CMK (cell line): ENCODE data around the gene FAM228B.
"Not testable (repeated sequence)": the region's sequence is repeated elsewhere in the genome, so short reads cannot be mapped to it uniquely, and the experiment has no call there.

Source experiments
- DNase-seq: peaks from one replicate; pipeline ENCODE4 v3.0.0-alpha.2; 2010; ENCODE audit warnings: low read depth

Gene FAM228B

DNA sequence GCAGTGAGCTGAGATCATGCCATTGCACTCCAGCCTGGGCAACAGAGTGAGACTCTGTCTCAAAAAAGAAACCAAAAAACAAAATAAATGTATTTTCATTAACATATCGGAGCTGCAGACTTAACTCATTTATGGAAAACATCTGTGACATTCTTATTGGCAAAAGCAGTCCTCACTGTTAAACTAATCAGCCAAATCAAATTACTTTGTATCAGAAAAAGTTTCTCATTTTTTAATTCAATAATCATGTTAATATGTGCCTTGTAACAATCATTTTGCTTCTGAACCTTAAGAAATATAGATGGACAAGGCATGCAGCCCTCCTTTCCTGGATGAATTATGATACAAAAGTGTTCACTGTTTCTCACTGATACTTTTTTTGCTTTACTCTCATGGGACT, 20.6 kb upstream of the FAM228B start:
- no peak for DNase-seq

DNA sequence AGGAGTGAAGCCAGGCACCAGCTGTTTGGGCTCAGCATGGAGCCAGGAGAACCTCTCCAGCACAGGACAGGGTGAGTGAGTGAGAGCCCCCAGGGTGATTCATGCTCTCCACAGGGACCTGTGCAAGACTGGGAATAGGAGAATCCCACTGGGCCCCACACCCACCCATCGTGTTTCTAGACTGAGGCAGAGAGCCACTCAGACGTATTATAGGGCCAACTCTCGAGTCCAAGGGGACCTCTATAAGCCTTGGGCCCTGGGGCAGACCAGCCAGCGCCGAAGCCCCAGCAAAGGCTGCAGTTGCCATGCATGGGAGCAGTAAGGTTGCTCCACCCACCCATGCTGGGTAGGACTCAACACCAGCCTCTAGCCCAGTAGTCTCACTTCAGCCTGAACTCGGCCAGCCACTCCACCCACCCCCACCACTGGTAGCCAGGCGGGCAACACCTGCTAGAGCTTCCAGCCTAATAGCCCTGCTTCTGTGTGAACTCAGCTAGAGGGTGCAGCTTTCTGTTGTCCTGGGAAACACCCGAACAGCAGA, 19.1 kb upstream of the FAM228B start:
- no peak for DNase-seq

DNA sequence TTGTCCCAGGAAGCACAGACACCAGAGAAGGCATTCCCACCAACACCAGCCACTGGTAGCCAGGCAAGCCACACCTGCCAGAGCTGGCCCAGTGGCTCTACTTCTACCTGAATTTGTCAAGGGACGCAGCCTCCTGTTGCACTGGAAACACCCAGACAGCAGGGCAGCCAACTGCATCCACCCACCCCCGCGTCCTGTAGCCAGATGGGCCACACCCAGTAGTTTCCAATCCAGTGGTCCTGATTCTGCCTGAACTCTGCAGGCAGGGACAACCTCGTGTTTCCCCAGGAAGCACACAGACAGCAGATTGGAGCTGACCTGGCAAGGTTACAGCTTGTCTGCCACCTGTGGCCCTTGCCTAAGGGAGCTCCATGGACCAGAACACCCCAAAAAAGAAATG, 18.4 kb upstream of the FAM228B start:
- no peak for DNase-seq

DNA sequence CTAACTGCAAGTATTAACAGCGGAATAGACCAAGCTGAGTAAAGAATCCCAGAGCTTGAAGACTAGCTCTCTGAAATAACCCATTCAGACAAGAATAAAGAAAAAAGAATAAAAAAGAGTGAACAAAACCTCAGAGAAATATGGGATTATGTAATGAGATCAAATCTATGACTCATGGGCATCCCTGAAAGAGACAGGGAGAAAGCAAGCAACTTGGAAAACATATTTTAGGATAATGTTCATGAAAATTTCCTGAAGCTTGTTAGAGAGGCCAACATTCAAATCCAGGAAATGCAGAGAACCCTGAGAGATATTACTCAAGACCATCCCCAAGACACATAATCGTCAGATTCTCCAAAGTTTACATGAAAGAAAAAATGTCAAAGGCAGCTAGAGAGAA, 17.5 kb upstream of the FAM228B start:
- DNase-seq: no peak

DNA sequence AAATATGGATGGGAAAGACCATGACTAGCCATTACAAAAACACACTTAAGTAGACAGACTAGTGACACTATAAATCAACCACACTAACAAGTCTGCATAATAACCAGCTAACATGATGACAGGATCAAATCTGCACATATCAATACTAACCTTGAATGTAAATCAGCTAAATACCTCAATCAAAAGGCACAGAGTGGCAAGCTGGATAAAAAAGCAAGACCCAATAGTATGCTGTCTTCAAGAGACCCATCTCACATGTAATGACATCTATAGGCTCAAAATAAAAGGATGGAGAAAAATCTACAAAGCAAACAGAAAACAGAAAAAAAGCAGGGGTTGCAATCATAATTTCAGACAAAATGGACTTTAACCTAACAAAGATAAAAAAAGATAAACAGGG, 16.5 kb upstream of the FAM228B start:
- no peak for DNase-seq

DNA sequence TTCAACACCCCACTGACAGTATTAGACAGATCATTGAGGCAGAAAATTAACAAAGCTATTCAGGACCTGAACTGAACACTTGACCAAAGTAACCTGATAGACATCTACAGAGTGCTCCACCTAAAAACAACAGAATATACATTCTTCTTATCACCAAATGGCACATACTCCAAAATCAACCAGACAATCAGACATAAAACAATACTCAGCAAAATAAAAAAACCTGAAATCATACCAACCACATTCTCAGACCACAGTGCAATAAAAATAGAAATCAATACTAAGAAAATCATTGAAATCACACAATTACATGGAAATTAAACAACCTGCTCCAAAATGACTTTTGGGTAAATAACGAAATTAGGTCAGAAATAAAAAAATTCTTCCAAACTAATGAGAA, 15.9 kb upstream of the FAM228B start:
- DNase-seq: no peak

DNA sequence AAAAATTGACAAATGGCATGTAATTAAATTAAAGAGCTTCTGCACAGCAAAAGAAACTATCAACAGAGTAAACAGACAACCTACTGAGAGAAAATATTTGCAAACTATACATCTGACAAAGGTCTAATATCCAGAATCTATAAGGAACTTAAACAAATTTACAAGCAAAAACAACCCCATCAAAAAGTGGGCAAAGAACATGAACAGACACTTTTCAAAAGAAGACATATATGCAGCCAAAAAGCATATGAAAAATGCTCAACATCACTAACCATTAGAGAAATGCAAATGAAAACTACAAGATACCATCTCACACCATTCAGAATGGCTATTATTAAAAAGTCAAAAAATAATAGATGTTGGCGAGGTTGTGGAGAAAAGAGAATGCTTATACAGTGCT, 13.8 kb upstream of the FAM228B start:
- not testable (repeated sequence) for DNase-seq

DNA sequence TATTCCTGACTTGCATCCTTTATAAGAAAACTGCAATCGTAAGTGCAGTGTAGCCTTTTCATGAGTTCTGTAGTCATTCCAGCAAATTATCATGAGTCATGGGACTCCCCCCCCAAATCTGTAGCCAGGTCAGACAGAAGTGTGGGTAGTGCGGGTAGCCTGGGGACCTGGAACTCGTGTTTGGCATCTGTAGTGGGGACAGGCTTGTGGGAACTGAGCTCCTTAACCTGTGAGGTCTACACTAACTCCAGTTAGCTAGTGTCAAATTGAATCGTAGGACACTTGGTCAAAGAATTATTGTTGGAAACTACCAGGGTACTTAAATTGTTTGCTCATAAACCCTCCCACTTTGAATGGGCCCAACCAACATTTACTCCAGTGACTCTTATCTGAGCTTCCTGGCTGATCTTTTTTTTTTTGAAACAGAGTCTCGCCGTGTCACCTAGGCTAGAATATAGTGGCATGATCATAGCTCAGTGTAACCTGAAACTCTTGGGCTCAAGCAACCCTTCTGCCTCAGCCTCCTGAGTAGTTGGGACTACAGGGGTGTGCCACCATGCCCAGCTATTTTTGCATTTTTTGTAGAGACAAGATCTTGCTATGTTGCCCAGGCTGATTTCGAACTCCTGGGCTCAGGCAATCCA, 12.5 kb upstream of the FAM228B start:
- no peak for DNase-seq

DNA sequence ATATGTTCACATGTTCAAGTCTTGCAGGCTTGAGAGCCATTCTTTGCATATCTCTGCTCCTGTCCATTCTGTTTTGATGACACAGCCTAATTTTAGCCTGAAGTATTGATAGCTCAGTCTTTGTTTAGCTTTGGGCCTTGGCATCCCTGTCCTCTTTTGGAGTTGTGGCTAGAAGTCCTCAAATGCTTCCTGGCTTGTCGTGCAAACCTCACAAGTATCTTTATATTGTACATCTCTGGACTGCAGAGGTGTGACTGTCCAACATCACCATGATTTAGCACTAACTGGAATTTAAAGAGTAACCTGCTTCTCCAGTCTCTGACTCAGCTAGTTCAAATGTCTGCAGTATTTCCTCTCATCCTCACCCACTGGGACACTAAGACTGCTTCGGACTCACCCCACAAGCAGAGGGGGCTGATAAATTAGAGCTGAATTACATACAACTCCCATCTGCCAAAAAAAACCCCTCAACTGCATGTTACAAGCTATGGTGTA, 11.8 kb upstream of the FAM228B start:
- no peak for DNase-seq

DNA sequence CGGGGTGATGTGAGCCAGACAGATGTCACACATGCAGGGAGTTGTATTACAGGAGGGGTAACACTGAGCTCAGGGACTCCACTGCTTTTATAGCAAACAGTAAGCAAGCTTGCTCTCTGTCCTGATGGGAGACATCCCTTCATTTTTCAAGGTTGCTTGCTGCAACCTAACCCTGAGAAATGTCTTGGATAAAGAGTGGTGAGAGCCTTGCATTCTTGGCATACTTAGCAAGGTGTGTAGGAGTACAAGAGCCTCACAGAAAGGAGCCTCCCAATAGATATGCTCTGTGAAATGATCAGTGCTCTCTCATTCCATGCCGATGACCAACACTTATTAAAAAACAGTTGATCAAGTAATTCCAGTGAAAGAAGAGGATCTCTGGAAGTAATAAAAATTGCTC, 8.2 kb upstream of the FAM228B start:
- DNase-seq: no peak

DNA sequence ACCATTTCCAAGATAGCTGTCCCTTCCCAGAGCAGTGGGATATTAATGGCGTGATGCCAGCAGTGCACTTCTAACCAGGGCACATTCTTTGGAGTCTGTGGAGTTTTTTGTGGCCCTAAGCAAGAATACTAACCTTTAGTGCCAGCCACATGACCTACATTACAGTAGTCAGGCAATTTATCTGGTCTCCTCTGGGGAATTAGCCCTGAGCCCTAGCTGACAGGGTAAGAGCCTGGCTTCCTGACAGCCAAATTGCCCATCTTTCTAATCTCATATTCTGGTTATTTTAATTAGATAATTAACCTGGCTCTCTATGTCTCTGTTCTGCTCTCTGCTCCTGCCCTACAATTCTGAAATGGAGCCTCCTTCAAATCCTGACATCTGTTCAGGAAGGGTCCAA, 5.4 kb upstream of the FAM228B start:
- no peak for DNase-seq

DNA sequence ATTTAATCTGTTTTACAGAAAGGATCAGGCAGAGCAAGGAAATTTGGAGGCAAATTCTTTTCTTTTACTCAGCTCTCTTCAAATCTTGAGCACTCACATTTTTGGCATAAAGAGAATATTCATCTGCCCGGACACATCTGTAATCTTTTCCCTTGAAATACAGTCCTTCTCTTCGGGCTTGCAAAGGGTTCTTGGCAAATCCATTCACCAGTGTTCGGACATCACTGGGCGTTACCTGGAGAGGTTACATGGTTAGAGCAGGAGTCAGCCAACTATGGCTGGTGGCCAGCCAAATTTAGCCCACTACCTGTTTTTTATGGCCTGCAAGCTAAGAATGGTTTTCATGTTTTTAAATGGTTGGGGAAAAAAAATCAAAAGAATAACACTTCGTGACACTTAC, 2.2 kb upstream of the FAM228B start:
- no peak for DNase-seq

DNA sequence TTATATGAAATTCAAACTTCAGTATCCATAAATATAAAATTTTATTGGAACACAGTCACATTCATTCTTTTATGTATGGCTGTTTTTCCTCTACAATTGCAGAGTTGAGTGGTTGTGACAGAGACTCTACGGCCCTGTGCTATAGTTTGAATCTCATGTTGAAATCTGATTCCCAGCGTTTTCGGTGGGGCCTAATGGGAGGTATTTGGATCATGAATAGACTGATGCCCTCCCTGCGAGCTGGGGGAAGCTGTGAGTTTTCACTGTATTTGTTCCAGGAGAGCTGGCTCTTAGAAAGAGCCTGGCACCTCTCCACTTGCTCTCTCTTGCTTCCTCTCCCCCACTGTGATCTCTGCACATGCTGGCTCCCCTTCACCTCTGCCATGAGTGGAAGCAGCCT, 1.8 kb upstream of the FAM228B start:
- no peak for DNase-seq

DNA sequence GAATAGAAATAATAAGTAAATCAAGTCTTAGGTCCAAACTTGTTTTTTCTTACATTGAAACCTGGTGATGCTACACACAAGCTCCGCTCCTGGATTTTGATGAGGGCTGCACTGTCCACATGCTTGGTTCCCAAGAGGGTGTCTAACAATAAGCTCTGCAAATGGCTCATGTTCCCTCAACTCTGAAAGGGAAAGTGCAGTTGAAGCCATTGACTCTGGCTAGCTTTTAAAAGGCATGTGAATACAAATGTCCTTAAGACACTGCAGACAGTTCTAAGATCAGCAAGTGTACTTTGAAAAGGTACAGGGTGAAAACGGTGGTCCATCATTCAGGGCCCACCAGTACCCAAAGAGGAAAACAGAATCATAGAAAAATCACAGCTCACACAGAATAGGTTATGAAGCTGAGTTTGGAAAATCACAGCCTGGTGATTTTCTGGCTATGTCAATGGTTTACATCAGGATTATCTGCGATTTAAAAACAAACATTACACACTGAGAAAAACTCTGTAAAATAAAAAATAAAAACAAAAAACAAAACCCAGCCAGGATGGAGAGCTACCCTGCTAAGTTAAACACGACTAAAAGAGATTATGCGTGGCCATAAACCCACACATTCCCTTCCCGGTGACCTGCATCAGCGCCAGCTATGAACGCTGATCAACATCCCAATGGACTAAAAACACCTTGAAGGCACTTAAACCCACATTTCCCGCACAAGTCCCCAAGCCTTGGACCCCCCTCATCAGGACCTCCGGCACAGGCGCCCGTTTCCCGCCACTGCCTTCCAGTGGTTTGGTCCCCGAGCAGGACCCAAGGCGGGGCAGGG, 689 bp upstream of the FAM228B start:
- DNase-seq: no peak

DNA sequence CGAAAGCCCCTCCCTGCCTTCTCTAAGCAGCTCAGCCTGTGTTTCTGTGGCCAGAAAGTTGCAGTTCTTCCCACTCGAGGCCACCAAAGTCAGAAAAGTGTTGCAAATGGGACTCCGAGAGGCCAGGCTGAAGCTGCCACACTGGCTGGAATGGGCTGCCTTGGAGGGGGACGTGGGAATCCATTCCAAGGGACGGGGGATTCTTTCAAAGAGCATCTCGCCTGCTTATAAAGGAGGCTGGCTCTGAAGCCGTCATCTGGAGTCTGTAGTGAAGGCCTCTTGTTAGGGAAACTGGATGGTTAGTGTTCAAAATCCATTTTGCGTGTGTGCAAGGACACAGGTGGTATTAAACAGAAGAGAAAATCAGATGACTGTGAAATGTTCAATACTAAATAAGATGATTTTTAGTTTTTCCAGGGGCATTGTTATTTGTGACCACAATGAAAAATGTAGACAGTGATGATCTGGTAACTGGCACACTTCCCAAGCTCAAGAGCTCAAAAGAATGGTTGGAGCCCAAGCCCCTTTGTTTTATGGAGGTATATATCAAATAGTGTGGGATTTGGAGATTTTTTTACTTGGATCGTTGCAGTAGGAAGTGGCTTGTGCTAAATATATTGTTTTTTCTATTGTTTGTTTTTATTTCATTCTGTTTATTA, 782 bp downstream of the FAM228B start:
- no peak for DNase-seq

DNA sequence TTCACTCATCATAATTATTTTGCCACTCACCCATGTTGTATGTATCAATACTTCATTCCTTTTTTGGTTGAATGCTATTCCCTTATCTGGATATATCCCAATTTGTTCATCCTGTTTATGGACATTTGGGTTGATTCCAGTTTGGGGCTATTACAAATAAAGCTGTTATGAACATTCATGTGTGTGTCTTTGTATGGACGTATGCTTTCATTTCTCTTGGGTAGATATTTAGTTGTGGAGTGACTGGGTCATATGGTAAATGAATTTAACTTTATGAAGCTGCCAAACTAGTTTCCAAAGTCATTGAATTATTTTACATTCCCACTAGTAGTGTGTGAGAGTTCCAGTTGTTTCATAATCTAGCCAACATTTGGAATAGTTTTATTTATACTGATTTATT, 2.7 kb downstream of the FAM228B start:
- no peak for DNase-seq

DNA sequence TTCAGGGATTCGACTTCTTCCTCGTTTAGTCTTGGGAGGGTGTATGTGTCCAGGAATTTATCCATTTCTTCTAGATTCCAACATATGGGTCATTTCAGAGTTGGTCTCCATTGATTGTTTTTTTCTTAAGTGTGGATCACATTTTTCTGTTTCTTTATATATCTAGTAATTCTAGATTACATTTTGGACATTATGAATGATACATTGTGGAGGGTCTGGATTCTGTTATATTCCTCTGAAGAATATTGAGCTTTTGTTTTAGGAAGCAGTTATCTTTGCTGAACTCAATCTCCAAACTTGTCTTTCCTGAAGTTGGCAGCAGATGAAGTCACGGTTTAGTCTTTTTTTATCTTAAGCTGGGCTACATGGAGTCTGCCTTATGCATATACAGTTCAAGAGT, 9.3 kb downstream of the FAM228B start:
- no peak for DNase-seq

DNA sequence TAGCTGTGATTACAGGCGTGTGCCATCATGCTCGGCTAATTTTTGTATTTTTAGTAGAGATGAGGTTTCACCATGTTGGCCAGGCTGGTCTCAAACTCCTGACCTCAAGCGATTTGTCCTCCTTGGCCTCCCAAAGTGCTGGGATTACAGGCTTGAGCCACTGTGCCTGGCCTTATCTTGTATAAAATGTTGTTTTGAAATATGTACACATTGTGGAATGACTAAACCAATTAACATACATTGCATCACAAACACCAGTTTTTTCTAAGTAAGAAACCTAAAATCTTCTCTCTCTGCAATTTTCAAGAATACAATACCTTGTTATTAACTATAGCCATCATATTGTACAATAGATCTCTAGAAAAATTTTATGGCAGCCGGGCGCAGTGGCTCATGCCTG, 17.0 kb downstream of the FAM228B start:
- not testable (repeated sequence) for DNase-seq

DNA sequence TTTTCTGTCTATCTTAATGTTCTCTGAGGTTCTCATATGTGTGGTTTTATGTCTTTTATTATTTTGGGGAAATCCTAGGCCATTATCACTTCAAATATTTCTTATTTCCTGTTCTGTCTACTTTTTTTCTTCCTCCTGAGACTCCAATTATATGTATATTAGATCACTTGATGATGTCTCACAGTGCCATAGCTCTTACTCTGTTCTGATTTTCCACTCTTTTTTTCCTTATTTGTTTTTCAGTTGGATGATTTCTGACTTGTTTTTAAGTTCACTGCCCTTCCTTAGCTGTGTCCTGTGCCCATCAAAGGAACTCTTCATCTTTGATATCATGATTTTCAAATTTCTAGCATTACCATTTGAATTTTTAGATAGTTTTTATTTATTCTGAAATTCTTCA, 24.1 kb downstream of the FAM228B start:
- no peak for DNase-seq

DNA sequence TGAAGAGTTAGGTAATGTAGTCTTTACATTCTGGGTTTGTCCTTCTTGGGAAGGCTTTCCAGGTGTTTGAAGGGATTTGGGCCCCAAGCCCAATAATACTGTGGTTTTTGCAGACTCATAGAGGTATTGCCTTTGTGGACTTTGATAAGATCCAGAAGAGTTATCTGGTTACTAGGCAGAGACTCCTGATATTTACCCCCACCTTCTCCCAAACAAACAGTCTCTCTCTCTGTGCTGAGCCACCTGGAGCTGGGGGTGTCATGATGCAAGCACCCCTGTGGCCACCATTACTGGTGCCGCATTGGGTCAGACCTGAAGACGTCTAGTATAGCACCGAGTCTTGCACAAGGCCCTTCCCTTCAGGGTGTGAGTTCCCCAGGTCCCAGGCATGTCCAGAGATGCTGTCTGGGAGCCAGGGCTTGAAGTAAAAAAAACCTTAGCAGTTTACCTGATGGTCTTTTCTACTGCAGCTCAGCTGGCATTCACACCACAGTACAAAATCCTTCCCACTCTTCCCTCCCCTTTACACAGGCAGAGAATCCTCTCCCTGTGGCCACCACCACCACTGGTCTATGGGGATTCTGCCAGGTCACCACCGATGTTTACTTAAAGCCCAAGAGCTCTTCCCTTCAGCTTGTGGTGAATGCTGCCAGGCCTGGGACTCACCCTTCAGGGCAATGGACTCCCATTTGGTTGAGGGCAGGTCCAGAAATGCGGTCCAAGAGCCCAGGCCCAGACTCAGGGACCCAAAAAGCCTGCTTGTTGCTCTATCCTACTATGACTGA, 29.3 kb downstream of the FAM228B start:
- DNase-seq: no peak

DNA sequence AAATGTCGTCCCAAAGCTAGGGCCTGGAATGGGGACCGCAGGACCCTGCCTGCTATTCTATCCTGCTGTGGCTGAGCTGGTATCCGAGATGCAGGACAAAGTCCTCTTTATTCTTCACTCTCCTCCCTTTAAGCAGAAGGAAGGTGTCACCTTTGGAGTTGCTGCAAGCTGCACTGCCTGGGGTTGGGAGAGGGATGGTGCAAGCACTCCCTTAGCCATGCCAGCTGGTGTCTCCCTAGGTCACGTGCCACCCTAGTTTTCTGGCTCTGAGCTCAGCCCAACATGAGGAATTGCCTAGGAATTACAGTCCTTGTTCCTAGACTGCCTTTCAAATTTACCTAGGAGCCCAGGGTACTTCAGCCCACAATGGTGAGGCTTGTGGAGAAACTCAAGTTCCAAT, 30.2 kb downstream of the FAM228B start:
- no peak for DNase-seq

DNA sequence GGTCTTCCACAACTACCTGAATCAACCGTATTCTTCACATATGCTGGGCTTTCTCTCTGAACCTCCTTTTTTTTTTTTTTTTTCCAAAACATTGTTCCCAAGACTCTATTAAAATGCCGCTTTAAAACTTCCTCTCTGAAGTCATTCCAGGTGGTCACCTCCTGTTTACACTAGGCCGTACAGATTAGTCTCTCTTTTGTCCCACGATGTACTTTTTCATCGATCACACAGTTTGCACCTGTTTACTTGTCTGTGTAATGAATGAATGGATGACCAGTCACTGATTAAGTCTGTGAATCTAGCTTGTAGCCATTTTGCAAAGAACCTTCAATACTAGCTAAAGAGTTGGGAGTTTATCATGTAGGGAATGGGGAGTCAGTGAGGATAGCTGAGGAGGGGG, 34.9 kb downstream of the FAM228B start:
- no peak for DNase-seq
